GM19023 (cell line): ENCODE measurements around the gene ARL8B.

Experiments
- ATAC-seq: cut with Tn5 transposase; IDR thresholded peaks from one replicate; pipeline ENCODE4 v1.9.1; 2021; ENCODE audit warnings: mild to moderate bottlenecking, moderate library complexity; ENCODE audit not compliant: unreplicated experiment

Gene ARL8B

GRCh38 chr3:5202222-5202621, 80.1 kb downstream of the ARL8B start:
- no peak for ATAC-seq

- peak; percentile 98 for ATAC-seq
These were observed 83.3 kb downstream of the ARL8B start for GRCh38 chr3:5205165-5205941.

GRCh38 chr3:5210926-5211325, 88.8 kb downstream of the ARL8B start:
- ATAC-seq, result no peak

- ATAC-seq, result no peak
These were observed 90.8 kb downstream of the ARL8B start for GRCh38 chr3:5212628-5213573.

GRCh38 chr3:5213574-5213966, 91.5 kb downstream of the ARL8B start:
- ATAC-seq, result no peak

GRCh38 chr3:5214352-5214751, 92.3 kb downstream of the ARL8B start:
- no peak for ATAC-seq

GRCh38 chr3:5217824-5218595, 95.9 kb downstream of the ARL8B start:
- no peak for ATAC-seq

GRCh38 chr3:5218815-5219214, 96.7 kb downstream of the ARL8B start:
- no peak for ATAC-seq

- no peak for ATAC-seq
These were observed 97.1 kb downstream of the ARL8B start for GRCh38 chr3:5219216-5219615.

GRCh38 chr3:5220193-5220592, 98.1 kb downstream of the ARL8B start:
- ATAC-seq, result no peak

- no peak for ATAC-seq
These were observed 98.8 kb downstream of the ARL8B start for GRCh38 chr3:5220667-5221431.

- no peak for ATAC-seq
These were observed 99.6 kb downstream of the ARL8B start for GRCh38 chr3:5221701-5222100.

- ATAC-seq, result no peak
These were observed 100.4 kb downstream of the ARL8B start for GRCh38 chr3:5222283-5223005.

- no peak for ATAC-seq
These were observed 104.7 kb downstream of the ARL8B start for GRCh38 chr3:5226783-5227182.

- no peak for ATAC-seq
These were observed 105.7 kb downstream of the ARL8B start for GRCh38 chr3:5227812-5228211.

- ATAC-seq, result no peak
These were observed 107.3 kb downstream of the ARL8B start for GRCh38 chr3:5229414-5229813.
